Mononuclear cell (primary cell): ENCODE measurements around the gene VWA8. TPM values are rescaled to one million over a fixed set of nuclear protein-coding genes. Genes with fewer than 3 reads are reported as not detected.

Experiments
- H3K27me3 ChIP-seq: 2 replicates; pipeline ENCODE4 v1.6.0; 2011; ENCODE audit warnings: low read length, control low read depth; ENCODE audit not compliant: insufficient read depth
- H3K4me1 ChIP-seq: 2 replicates; pipeline ENCODE4 v1.5.1; 2011; ENCODE audit warnings: mild to moderate bottlenecking, low read length, control low read depth; ENCODE audit not compliant: insufficient read depth
- H3K4me3 ChIP-seq: 2 replicates; pipeline ENCODE4 v1.5.1; 2011; ENCODE audit warnings: mild to moderate bottlenecking, low read length, moderate library complexity
- H3K9me3 ChIP-seq: 2 replicates; pipeline ENCODE4 v1.5.1; 2011; ENCODE audit warnings: low read depth, mild to moderate bottlenecking, control low read depth, low read length
- total RNA-seq: library from RNA; depleted of rRNA; stranded (reverse); fragments of >200 nt; gene quantifications from one replicate; pipeline ENCODE4 v1.2.3, GENCODE V29; 2012

VWA8 gene
- total RNA-seq, 1 donor = 18.6 TPM

- Histone ChIP-seq H3K4me3 (no peak overlapping the region), H3K9me3 (no peaks in the 10 kb centered on the region), H3K27me3 (no peaks in the 10 kb centered on the region), H3K4me1 (no peaks in the 10 kb centered on the region)
Measured at GRCh38 chr13:41562541-41563178, 398.2 kb downstream of the VWA8 start.

- H3K27me3 ChIP-seq = no peaks in the 10 kb centered on the region
- no peak overlapping the region for H3K4me3 ChIP-seq
- no peaks in the 10 kb centered on the region for H3K4me1 ChIP-seq
- H3K9me3 ChIP-seq = no peaks in the 10 kb centered on the region
Measured at GRCh38 chr13:41562083-41562482, 398.8 kb downstream of the VWA8 start.

DNA sequence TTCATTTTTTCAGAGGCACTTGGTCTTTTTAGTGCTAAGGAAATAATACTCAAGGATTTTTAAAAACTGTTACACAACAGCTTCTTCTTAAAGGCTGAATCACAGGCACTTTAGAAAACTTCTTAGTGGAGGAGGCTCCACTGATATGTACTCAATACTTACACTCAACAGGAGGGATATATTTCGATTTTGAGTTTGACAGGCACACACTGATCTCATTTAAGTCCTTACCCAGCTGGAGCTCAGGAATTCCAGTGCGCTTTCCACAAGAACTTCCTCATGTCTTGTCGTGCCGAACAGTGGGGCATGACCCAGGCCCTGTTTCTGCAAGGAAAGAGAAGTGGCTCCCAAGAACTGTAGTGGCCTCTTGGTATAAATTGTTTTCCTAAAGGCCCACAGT lies 399.7 kb downstream of the VWA8 start:
- Histone ChIP-seq H3K9me3 (no peaks in the 10 kb centered on the region), H3K4me3 (no peak overlapping the region), H3K4me1 (no peaks in the 10 kb centered on the region), H3K27me3 (no peaks in the 10 kb centered on the region)

- Histone ChIP-seq H3K9me3 (no peaks in the 10 kb centered on the region), H3K4me3 (no peak overlapping the region), H3K4me1 (no peaks in the 10 kb centered on the region), H3K27me3 (no peaks in the 10 kb centered on the region)
Measured at GRCh38 chr13:41558781-41559560, 401.9 kb downstream of the VWA8 start.

DNA sequence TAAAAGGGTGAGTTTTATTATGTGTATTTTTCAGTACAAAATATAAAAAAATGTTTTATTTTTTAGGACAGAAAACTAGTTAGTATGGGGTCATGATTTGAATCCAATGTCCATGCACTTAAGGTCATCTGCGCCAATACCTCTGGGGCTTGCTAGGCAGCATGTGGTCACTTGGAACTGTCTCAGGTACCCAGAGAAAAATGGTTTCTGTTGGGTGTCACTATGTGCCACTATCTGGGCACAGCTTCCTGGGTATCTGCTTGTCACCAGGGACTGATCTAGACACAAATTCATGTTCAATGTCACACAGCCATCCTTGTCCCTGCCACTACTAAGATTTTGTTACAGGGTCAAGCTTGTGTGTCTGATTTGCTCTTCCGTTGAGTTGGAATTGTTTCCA lies 403.2 kb downstream of the VWA8 start:
- Histone ChIP-seq H3K9me3 (no peaks in the 10 kb centered on the region), H3K4me1 (no peaks in the 10 kb centered on the region)

GRCh38 chr13:41554626-41555386 lies 406.1 kb downstream of the VWA8 start:
- H3K4me3 ChIP-seq = no peak overlapping the region
- H3K4me1 ChIP-seq = no peaks in the 10 kb centered on the region
- H3K9me3 ChIP-seq = no peaks in the 10 kb centered on the region
- no peaks in the 10 kb centered on the region for H3K27me3 ChIP-seq

More for the DNA sequence above, 403.2 kb downstream of the VWA8 start:
- Histone ChIP-seq H3K4me3 (no peak overlapping the region), H3K27me3 (no peaks in the 10 kb centered on the region)

- no peaks in the 10 kb centered on the region for H3K27me3 ChIP-seq
- H3K9me3 ChIP-seq = no peaks in the 10 kb centered on the region
- no peaks in the 10 kb centered on the region for H3K4me1 ChIP-seq
- no peak overlapping the region for H3K4me3 ChIP-seq
Measured at GRCh38 chr13:41554180-41554579, 406.7 kb downstream of the VWA8 start.

DNA sequence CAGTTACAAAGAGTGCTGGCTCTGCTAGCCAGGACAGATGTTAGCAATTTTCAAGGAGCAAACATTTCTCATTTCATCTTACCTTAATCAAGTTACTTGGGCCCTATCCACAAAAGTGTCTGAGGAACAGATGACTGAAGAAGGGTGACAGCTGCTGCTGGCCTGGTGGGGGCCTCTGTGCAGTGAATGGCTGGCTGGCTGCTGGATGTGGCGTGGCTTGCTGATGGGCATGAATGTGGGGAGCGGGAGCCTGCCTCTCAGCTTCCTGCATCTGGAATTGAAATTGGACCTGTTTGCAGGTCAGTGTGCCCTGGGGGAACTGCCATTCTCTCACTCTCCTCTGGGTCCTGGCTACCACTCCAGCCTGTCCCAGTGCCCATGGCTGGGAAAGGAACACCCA lies 408.9 kb downstream of the VWA8 start:
- H3K4me3 ChIP-seq = no peak overlapping the region
- H3K27me3 ChIP-seq = no peaks in the 10 kb centered on the region
- H3K4me1 ChIP-seq = no peaks in the 10 kb centered on the region
- no peaks in the 10 kb centered on the region for H3K9me3 ChIP-seq

DNA sequence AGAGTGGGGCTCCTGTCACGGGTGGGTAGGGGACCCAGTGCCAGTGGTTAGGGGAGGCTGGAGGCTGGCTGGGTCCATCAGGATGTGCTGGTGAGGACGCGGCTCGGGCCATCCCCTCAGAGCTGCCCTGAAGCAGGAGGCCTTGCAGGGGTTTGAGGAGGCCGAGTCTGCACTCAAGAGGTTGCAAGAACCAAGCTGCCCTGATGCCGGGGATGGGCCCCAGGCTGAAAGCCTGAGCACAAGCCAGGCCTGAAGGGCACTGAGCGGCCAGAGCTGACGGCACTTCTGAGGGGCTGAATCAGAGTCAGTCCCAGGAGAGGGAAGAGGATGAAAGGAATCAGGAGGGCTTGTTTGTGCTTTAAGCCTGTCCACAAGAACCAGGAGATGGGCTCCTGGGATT lies 410.6 kb downstream of the VWA8 start:
- Histone ChIP-seq H3K4me3 (no peak overlapping the region), H3K27me3 (no peaks in the 10 kb centered on the region), H3K9me3 (no peaks in the 10 kb centered on the region), H3K4me1 (no peaks in the 10 kb centered on the region)

- Histone ChIP-seq H3K4me3 (no peak overlapping the region), H3K27me3 (no peaks in the 10 kb centered on the region), H3K4me1 (no peaks in the 10 kb centered on the region), H3K9me3 (no peaks in the 10 kb centered on the region)
Measured at GRCh38 chr13:41549491-41549890, 411.4 kb downstream of the VWA8 start.

DNA sequence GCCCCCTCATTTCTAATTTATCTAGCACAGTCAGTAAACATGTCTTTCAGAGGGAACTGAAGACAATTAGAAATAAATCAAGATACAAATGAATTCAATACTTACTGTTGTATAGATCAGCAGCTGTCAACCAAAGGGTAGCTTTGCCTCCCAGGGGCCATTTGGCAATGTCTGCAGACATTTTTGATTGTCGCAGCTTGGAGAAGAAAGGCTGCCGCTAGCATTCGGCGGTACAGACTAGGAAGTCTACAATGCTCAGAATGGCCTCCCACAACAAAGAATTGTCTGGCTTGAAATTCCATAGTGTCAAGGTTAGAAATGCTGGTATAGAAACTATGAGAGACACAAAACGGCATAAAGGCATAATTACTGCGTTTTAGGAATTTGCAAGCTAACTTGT lies 412.0 kb downstream of the VWA8 start:
- H3K4me1 ChIP-seq = no peaks in the 10 kb centered on the region
- H3K27me3 ChIP-seq = no peaks in the 10 kb centered on the region
- H3K9me3 ChIP-seq = no peaks in the 10 kb centered on the region
- no peak overlapping the region for H3K4me3 ChIP-seq

GRCh38 chr13:41548031-41548430 lies 412.9 kb downstream of the VWA8 start:
- Histone ChIP-seq H3K27me3 (no peaks in the 10 kb centered on the region), H3K4me1 (no peaks in the 10 kb centered on the region), H3K9me3 (no peaks in the 10 kb centered on the region)

DNA sequence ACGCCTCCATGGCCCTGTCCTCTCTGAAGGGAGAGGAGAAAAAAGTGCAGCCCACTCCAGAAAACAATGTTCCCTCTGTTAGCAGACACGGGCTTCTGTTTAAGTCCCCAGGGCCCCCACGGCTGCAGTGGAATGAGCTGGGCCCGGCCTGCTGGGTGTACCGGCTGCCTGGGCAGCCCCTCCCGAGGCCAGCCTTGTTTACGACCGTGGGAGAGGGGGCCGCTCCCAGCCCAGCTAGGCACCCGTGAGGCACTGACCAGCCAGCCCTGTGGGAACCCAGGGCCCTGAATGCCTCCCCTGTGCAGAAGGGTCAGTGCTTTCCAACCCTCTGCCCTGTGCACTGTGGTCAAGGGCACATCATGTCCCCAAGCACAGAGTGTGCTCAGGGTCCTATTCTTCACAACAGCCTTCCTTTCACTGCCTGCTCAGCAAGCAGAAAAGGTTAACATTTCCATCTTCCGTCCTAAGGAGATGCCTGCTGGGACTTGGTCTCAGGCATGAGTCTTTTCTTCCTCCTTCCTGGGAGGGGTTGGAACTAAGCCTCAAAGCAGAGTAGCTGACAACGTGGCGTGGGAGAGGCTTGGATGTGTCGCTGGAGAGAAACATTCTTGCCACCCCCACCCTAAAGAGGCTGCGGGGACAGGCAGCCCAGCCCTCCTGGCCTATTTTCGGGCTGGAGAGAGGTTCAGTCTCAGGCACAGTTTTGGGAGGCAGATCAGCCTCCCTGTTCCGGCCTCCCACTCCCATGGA lies 413.5 kb downstream of the VWA8 start:
- H3K9me3 ChIP-seq = no peaks in the 10 kb centered on the region
- no peaks in the 10 kb centered on the region for H3K4me1 ChIP-seq
- no peaks in the 10 kb centered on the region for H3K27me3 ChIP-seq
- H3K4me3 ChIP-seq = no peak overlapping the region

More at GRCh38 chr13:41548031-41548430, 412.9 kb downstream of the VWA8 start:
- no peak overlapping the region for H3K4me3 ChIP-seq

DNA sequence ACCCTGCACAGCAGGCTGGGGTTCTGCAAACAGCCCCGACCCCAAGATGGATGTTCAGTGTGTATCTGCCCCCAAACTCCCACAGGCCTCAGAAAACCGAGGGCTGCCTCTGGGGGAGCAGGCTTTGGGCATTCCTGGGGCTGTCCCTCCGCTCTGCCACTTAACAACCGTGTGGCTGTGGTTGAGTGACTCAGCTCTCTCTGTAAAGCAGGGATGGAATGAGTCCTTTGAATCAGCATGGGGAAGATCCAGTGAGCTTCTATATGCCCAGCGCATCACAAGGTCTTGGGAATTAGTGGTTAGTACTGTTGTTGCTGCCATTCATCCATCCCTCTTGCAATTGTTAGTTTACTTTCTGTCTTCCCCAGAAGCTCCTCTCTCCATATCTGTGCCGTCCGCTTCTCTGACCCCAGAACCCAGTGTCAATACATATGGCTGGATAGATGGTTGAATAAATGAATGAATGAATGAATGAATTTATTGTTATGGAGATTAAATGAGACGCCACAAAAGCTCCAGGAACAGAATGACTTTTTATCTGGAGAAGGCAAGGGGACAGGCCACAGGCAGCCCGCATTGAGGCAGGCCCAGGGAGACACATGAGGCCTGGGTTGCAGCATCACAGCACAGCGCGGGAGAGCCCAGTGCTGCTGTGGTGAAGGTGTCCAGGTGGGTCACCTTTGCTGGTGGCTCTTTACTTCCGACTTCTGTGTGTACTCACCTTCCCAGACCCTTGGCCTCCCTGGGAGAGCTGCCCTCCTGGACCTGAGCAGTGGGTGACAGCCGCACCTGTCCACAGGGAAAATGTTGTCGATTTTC lies 414.3 kb downstream of the VWA8 start:
- H3K4me3 ChIP-seq = no peak overlapping the region
- H3K27me3 ChIP-seq = no peaks in the 10 kb centered on the region
- H3K9me3 ChIP-seq = no peaks in the 10 kb centered on the region
- H3K4me1 ChIP-seq = no peaks in the 10 kb centered on the region
